Trophoblast cell (in vitro differentiated cells and primary cell): ENCODE measurements around the gene TINAGL1.

Experiments
- DNase-seq, 2 donors: peaks; one replicate each; pipeline ENCODE4 v3.0.0-alpha.2; 2016
- H2AFZ ChIP-seq: 2 replicates; pipeline ENCODE4 v1.6.1; 2013; ENCODE audit warnings: low read length, moderate library complexity, mild to moderate bottlenecking; ENCODE audit not compliant: insufficient read depth, poor library complexity
- H2AK5ac ChIP-seq: 2 replicates; pipeline ENCODE4 v1.6.1; 2013; ENCODE audit warnings: mild to moderate bottlenecking, low read length
- H2BK120ac ChIP-seq: 2 replicates; pipeline ENCODE4 v1.6.1; 2013; ENCODE audit warnings: low read length, mild to moderate bottlenecking, moderate library complexity; ENCODE audit not compliant: insufficient read depth, poor library complexity
- H2BK12ac ChIP-seq: 2 replicates; pipeline ENCODE4 v1.6.1; 2013; ENCODE audit warnings: mild to moderate bottlenecking, low read length, moderate library complexity
- H2BK5ac ChIP-seq: 2 replicates; pipeline ENCODE4 v1.6.1; 2013; ENCODE audit warnings: low read length, low read depth, moderate library complexity, mild to moderate bottlenecking; ENCODE audit not compliant: poor library complexity
- H3K14ac ChIP-seq: 2 replicates; pipeline ENCODE4 v1.6.1; 2013; ENCODE audit warnings: mild to moderate bottlenecking, low read length
- H3K18ac ChIP-seq: 2 replicates; pipeline ENCODE4 v1.6.1; 2013; ENCODE audit warnings: mild to moderate bottlenecking, low read length
- H3K23ac ChIP-seq: 2 replicates; pipeline ENCODE4 v1.6.1; 2013; ENCODE audit warnings: low read length
- H3K27ac ChIP-seq: 2 replicates; pipeline ENCODE4 v1.5.1; 2013; ENCODE audit warnings: low read depth, mild to moderate bottlenecking, inconsistent platforms, low read length, moderate library complexity
- H3K27me3 ChIP-seq: 2 replicates; pipeline ENCODE4 v1.6.1; 2013; ENCODE audit warnings: inconsistent platforms, mild to moderate bottlenecking, low read length, moderate library complexity; ENCODE audit not compliant: insufficient read depth
- H3K36me3 ChIP-seq, 2 experiments: 1 replicate in 1 of 2; 2 replicates in 1 of 2; pipeline ENCODE4 v1.6.1; 2013; ENCODE audit warnings: low read length in 2 of 2, mild to moderate bottlenecking in 2 of 2, moderate library complexity in 1 of 2; ENCODE audit not compliant: insufficient read depth in 2 of 2, control insufficient read depth in 1 of 2
- H3K4ac ChIP-seq: 2 replicates; pipeline ENCODE4 v1.6.1; 2013; ENCODE audit warnings: low read depth, mild to moderate bottlenecking, low read length, moderate library complexity
- H3K4me1 ChIP-seq, 2 experiments: 1 replicate in 1 of 2; 2 replicates in 1 of 2; pipeline ENCODE4 v1.6.1; 2013; ENCODE audit warnings: low read length in 2 of 2, mild to moderate bottlenecking in 2 of 2, moderate library complexity in 1 of 2; ENCODE audit not compliant: insufficient read depth in 2 of 2, control insufficient read depth in 1 of 2
- H3K4me2 ChIP-seq: 2 replicates; pipeline ENCODE4 v1.6.1; 2013; ENCODE audit warnings: inconsistent platforms, mild to moderate bottlenecking, low read length, moderate library complexity
- H3K4me3 ChIP-seq: 2 replicates; pipeline ENCODE4 v1.5.1; 2013; ENCODE audit warnings: mild to moderate bottlenecking, low read depth, low read length, inconsistent platforms
- H3K79me1 ChIP-seq: one replicate; pipeline ENCODE4 v1.6.1; 2013; ENCODE audit warnings: low read length
- H3K79me2 ChIP-seq: 2 replicates; pipeline ENCODE4 v1.6.1; 2013; ENCODE audit warnings: low read length, mild to moderate bottlenecking; ENCODE audit not compliant: control insufficient read depth, insufficient read depth, poor library complexity
- H3K9ac ChIP-seq: 2 replicates; pipeline ENCODE4 v1.6.1; 2013; ENCODE audit warnings: mild to moderate bottlenecking, low read length
- H3K9me3 ChIP-seq: 2 replicates; pipeline ENCODE4 v1.6.1; 2013; ENCODE audit warnings: low read depth, mild to moderate bottlenecking, control low read depth, inconsistent platforms, low read length; ENCODE audit not compliant: insufficient read depth
- H4K12ac ChIP-seq: 2 replicates; pipeline ENCODE4 v1.6.1; 2013; ENCODE audit warnings: low read depth, mild to moderate bottlenecking, low read length, moderate library complexity
- H4K8ac ChIP-seq: 2 replicates; pipeline ENCODE4 v1.6.1; 2013; ENCODE audit warnings: low read depth, mild to moderate bottlenecking, low read length, moderate library complexity
- H4K91ac ChIP-seq: one replicate; pipeline ENCODE4 v1.6.1; 2013; ENCODE audit warnings: low read depth, mild to moderate bottlenecking, low read length, moderate library complexity
- whole genome bisulfite sequencing: extraction: QIAGEN DNeasy Blood & Tissue Kit; methylation state at CpG from one replicate; pipeline ENCODE4 v1.1.7; 2013; ENCODE audit warnings: missing lambda C conversion rate; ENCODE audit not compliant: insufficient read length, insufficient coverage; ENCODE audit errors: extremely low coverage; 5-methylcytosine and 5-hydroxymethylcytosine counted together

The TINAGL1 gene

GRCh38 chr1:31580891-31581603, 4.7 kb downstream of the TINAGL1 start:
- H3K23ac ChIP-seq, result no peak overlapping the region
- H3K27ac ChIP-seq, result peak overlapping the region; percentile 63
- H2BK5ac ChIP-seq, result peak overlapping the region; percentile 53
- peaks cover 42 to 57% of the 10 kb centered on the region in 2 experiments for H3K4me1 ChIP-seq
- peak overlapping the region; percentile 42 for H3K18ac ChIP-seq
- peak overlapping the region; percentile 16 for H4K8ac ChIP-seq
- peak overlapping the region; percentile 37 for H3K14ac ChIP-seq
- H4K12ac ChIP-seq, result no peak overlapping the region
- peak overlapping the region; percentile 24 for H2BK12ac ChIP-seq
- H3K36me3 ChIP-seq, result peaks cover 48 to 50% of the 10 kb centered on the region in 2 experiments
- no peak overlapping the region for H3K9ac ChIP-seq
- no peak overlapping the region for H3K4me3 ChIP-seq
- peak overlapping the region; percentile 43 for H2BK120ac ChIP-seq
- peak overlapping the region; percentile 57 for H2AK5ac ChIP-seq
- no peak for DNase-seq
- WGBS, result no CpG with 5 or more reads among the region's 15 CpGs
- no peak overlapping the region for H2AFZ ChIP-seq
- H3K79me1 ChIP-seq, result peaks cover 42% of the 10 kb centered on the region
- H3K79me2 ChIP-seq, result peaks cover 28% of the 10 kb centered on the region
- no peaks in the 10 kb centered on the region for H3K27me3 ChIP-seq
- peaks cover 2% of the 10 kb centered on the region for H3K9me3 ChIP-seq
- H3K4me2 ChIP-seq, result peak overlapping the region; percentile 63
- H3K4ac ChIP-seq, result peak overlapping the region; percentile 73
- peak overlapping the region; percentile 71 for H4K91ac ChIP-seq

GRCh38 chr1:31581821-31582810, 5.8 kb downstream of the TINAGL1 start:
- no CpG with 5 or more reads among the region's 12 CpGs for WGBS
- peaks cover 38 to 48% of the 10 kb centered on the region in 2 experiments for H3K4me1 ChIP-seq
- no peak overlapping the region for H3K9ac ChIP-seq
- no peak overlapping the region for H3K4me3 ChIP-seq
- H3K18ac ChIP-seq, result peak overlapping the region; percentile 7
- DNase-seq, result peak; percentile 92 to 98
- no peak overlapping the region for H3K4ac ChIP-seq
- peaks cover 20% of the 10 kb centered on the region for H3K79me2 ChIP-seq
- H2BK5ac ChIP-seq, result peak overlapping the region; percentile 24
- peak overlapping the region; percentile 63 for H3K27ac ChIP-seq
- no peak overlapping the region for H2AK5ac ChIP-seq
- H3K79me1 ChIP-seq, result peaks cover 32% of the 10 kb centered on the region
- H2AFZ ChIP-seq, result no peak overlapping the region
- no peaks in the 10 kb centered on the region for H3K27me3 ChIP-seq
- H2BK120ac ChIP-seq, result no peak overlapping the region
- H3K23ac ChIP-seq, result no peak overlapping the region
- peak overlapping the region; percentile 1 for H2BK12ac ChIP-seq
- peak overlapping the region; percentile 22 for H4K91ac ChIP-seq
- H4K12ac ChIP-seq, result no peak overlapping the region
- H3K36me3 ChIP-seq, result peaks cover 58 to 60% of the 10 kb centered on the region in 2 experiments
- peaks cover 2% of the 10 kb centered on the region for H3K9me3 ChIP-seq
- peak overlapping the region; percentile 31 for H4K8ac ChIP-seq
- no peak overlapping the region for H3K14ac ChIP-seq
- no peak overlapping the region for H3K4me2 ChIP-seq

- peak overlapping the region; percentile 22 for H3K14ac ChIP-seq
- no peak overlapping the region for H4K91ac ChIP-seq
- peak overlapping the region; percentile 18 for H3K27ac ChIP-seq
- H3K18ac ChIP-seq, result peak overlapping the region; percentile 37
- peaks cover 2% of the 10 kb centered on the region for H3K9me3 ChIP-seq
- peak overlapping the region; percentile 37 for H2AK5ac ChIP-seq
- H3K79me1 ChIP-seq, result peaks cover 33% of the 10 kb centered on the region
- H3K9ac ChIP-seq, result no peak overlapping the region
- no peak overlapping the region for H2BK120ac ChIP-seq
- H3K27me3 ChIP-seq, result no peaks in the 10 kb centered on the region
- no CpG with 5 or more reads among the region's 16 CpGs for WGBS
- H3K4ac ChIP-seq, result peak overlapping the region; percentile 13
- peak overlapping the region; percentile 11 for H2BK12ac ChIP-seq
- H3K36me3 ChIP-seq, result peaks cover 66 to 70% of the 10 kb centered on the region in 2 experiments
- no peak overlapping the region for H2BK5ac ChIP-seq
- no peak overlapping the region for H4K8ac ChIP-seq
- no peak for DNase-seq
- peak overlapping the region; percentile 23 for H2AFZ ChIP-seq
- no peak overlapping the region for H3K4me2 ChIP-seq
- no peak overlapping the region for H3K23ac ChIP-seq
- peak overlapping the region; percentile 10 for H3K4me3 ChIP-seq
- H3K4me1 ChIP-seq, result peaks cover 38 to 50% of the 10 kb centered on the region in 2 experiments
- no peak overlapping the region for H4K12ac ChIP-seq
- H3K79me2 ChIP-seq, result peaks cover 13% of the 10 kb centered on the region
These were observed 7.0 kb downstream of the TINAGL1 start for GRCh38 chr1:31583082-31583994.
